HepG2 (cell line): ENCODE measurements around the gene URM1. TPM values are rescaled to one million over a fixed set of nuclear protein-coding genes. Genes with fewer than 3 reads are reported as not detected.
A peak's percentile ranks its signal among the peaks of the same experiment; 100 is the strongest.

Experiments used
- ATAC-seq: fragments of 200-7000 bp; cut with Tn5 transposase; 3 replicates; pipeline ENCODE4 v1.9.1; 2020; ENCODE audit warnings: mild to moderate bottlenecking, moderate library complexity
- BruUV-seq: library from RNA; stranded (reverse); fragments of 400-500 nt; replicated peaks from 2 replicates; lab custom pipeline; 2021; lab: Mats Ljungman, UMichigan
- CTCF ChIA-PET: fragments of 300-600 bp; formaldehyde crosslinking; extraction: SDS; loops from one replicate; lab custom pipeline; 2021; ENCODE audit warnings: low total read pairs, inconsistent platforms, low intra/inter-chr PET ratio; lab: Yijun Ruan, JAX
- POLR2A ChIA-PET: fragments of 350-600 bp; sonication (Branson Sonifier 250); formaldehyde crosslinking; loops from one replicate; lab custom pipeline; 2020; ENCODE audit warnings: antibody characterized with exemption, inconsistent platforms; lab: Yijun Ruan, JAX
- DNase-seq: peaks from one replicate; pipeline ENCODE4 v3.0.0-alpha.2; 2015; ENCODE audit warnings: low spot score
- FAIRE-seq: peaks from 3 replicates; lab custom pipeline; 2011; peaks lifted over from hg19 to GRCh38; lab: Jason Lieb, UNC
- H2AFZ ChIP-seq: one replicate; pipeline ENCODE4 v1.6.1; 2011; ENCODE audit warnings: low read length, inconsistent platforms
- H3K27ac ChIP-seq: fragments of 300-600 bp; 3 replicates; pipeline ENCODE4 v1.8.0; 2011; ENCODE audit warnings: mixed run types, mild to moderate bottlenecking, mixed read lengths, low read length, inconsistent platforms; ENCODE audit not compliant: insufficient read depth; ENCODE audit errors: extremely low read length
- H3K27me3 ChIP-seq, 2 experiments: fragments of 200-600 bp in 1 of 2; 2 replicates in 1 of 2; 3 replicates in 1 of 2; pipeline versions ENCODE4 v1.6.0 to v1.8.0; 2011; ENCODE audit warnings: low read length in 2 of 2, mild to moderate bottlenecking in 2 of 2, moderate library complexity in 2 of 2, inconsistent platforms in 1 of 2; ENCODE audit not compliant: insufficient read depth in 2 of 2, control insufficient read depth in 1 of 2
- H3K36me3 ChIP-seq, 2 experiments: fragments of 200-600 bp in 1 of 2; replicated peaks in 1 of 2; 2 replicates in 1 of 2; 3 replicates in 1 of 2; pipeline versions ENCODE4 v1.5.1 to v1.8.0; 2011; ENCODE audit warnings: low read length in 2 of 2, inconsistent platforms in 1 of 2; ENCODE audit not compliant: insufficient read depth in 2 of 2, control insufficient read depth in 1 of 2
- H3K4me1 ChIP-seq: 2 replicates; pipeline ENCODE4 v1.5.1; 2012; ENCODE audit warnings: low read length, inconsistent platforms; ENCODE audit not compliant: insufficient read depth
- H3K4me2 ChIP-seq: 2 replicates; pipeline ENCODE4 v1.6.0; 2011; ENCODE audit warnings: low read depth, low read length, inconsistent platforms
- H3K4me3 ChIP-seq, 3 experiments: fragments of 200-600 bp in 1 of 3; sonication (generic), shearing (Covaris generic) in 1 of 3; replicated peaks in 1 of 3; 2 replicates each; pipeline ENCODE4 v1.5.1; 2011 to 2016; ENCODE audit warnings: low read length in 3 of 3, inconsistent platforms in 2 of 3, low read depth in 2 of 3, mild to moderate bottlenecking in 2 of 3, control low read depth in 1 of 3, mixed read lengths in 1 of 3; ENCODE audit not compliant: insufficient read depth in 1 of 3
- H3K79me2 ChIP-seq: one replicate; pipeline ENCODE4 v1.6.1; 2011; ENCODE audit warnings: low read length, inconsistent platforms; ENCODE audit not compliant: insufficient read depth
- H3K9ac ChIP-seq: 2 replicates; pipeline ENCODE4 v1.6.0; 2011; ENCODE audit warnings: mild to moderate bottlenecking, low read depth, low read length, inconsistent platforms; ENCODE audit not compliant: insufficient read depth
- H3K9me3 ChIP-seq: 2 replicates; pipeline ENCODE4 v1.5.1; 2012; ENCODE audit warnings: mild to moderate bottlenecking, low read length
- H4K20me1 ChIP-seq: 2 replicates; pipeline ENCODE4 v1.6.0; 2011; ENCODE audit warnings: inconsistent platforms, mild to moderate bottlenecking, low read length, moderate library complexity; ENCODE audit not compliant: insufficient read depth
- CENPX ChIP-seq: sonication (generic); formaldehyde crosslinking; IDR thresholded peaks from 2 replicates; pipeline ENCODE4 v1.9.0; 2021; ENCODE audit warnings: mild to moderate bottlenecking, missing genetic modification reagents, moderate library complexity
- HDAC1 ChIP-seq: sonication (generic); formaldehyde crosslinking; IDR thresholded peaks from 2 replicates; pipeline ENCODE4 v1.5.1; 2020; ENCODE audit warnings: mild to moderate bottlenecking, missing genetic modification reagents
- HOXD1 ChIP-seq: sonication (generic); formaldehyde crosslinking; IDR thresholded peaks from 2 replicates; pipeline ENCODE4 v1.5.0; 2020; ENCODE audit warnings: missing genetic modification reagents
- IRX3 ChIP-seq: sonication (generic); formaldehyde crosslinking; IDR thresholded peaks from 2 replicates; pipeline ENCODE4 v1.8.1; 2023; ENCODE audit warnings: mild to moderate bottlenecking, low read depth, missing genetic modification reagents, borderline replicate concordance
- MAFF ChIP-seq: IDR thresholded peaks from 2 replicates; pipeline ENCODE4 v1.6.1; 2011; ENCODE audit warnings: low read depth, low read length, improper control_type of control experiment
- NONO ChIP-seq, 2 experiments: fragments of 450-650 bp in 1 of 2; sonication (generic) in 1 of 2; formaldehyde crosslinking in 1 of 2; IDR thresholded peaks in 1 of 2; conservative IDR thresholded peaks in 1 of 2; 2 replicates each; pipeline versions ENCODE4 v1.6.1 to v1.8.0; 2017 to 2022; ENCODE audit warnings: mild to moderate bottlenecking in 1 of 2, missing genetic modification reagents in 1 of 2, moderate library complexity in 1 of 2
- SP1 ChIP-seq, 2 experiments: fragments of 450-650 bp in 1 of 2; sonication (generic) in 1 of 2; formaldehyde crosslinking in 1 of 2; IDR thresholded peaks; 2 replicates each; pipeline versions ENCODE4 v1.4.0 to v1.6.1; 2016 to 2020; ENCODE audit warnings: missing genetic modification reagents in 1 of 2
- ZFP82 ChIP-seq: sonication (generic); formaldehyde crosslinking; IDR thresholded peaks from 2 replicates; pipeline ENCODE4 v1.5.1; 2020; ENCODE audit warnings: mild to moderate bottlenecking, missing genetic modification reagents, borderline replicate concordance
- ZNF326 ChIP-seq: sonication (generic); formaldehyde crosslinking; IDR thresholded peaks from 2 replicates; pipeline ENCODE4 v1.4.0; 2020; ENCODE audit warnings: missing genetic modification reagents, borderline replicate concordance
- ZNF782 ChIP-seq: sonication (generic); formaldehyde crosslinking; IDR thresholded peaks from 2 replicates; pipeline ENCODE4 v1.4.0; 2020; ENCODE audit warnings: missing genetic modification reagents, mild to moderate bottlenecking, borderline replicate concordance
- WGBS: methylation state at CpG from one replicate; pipeline ENCODE4 v1.1.6; 2017; ENCODE audit warnings: low lambda C conversion rate; 5-methylcytosine and 5-hydroxymethylcytosine counted together
- in situ Hi-C: cut with HindIII; loops from 2 replicates; pipeline ENCODE4 v1.10.0; 2017; ENCODE audit warnings: low pct_unique_long_range_greater_than_20kb; ENCODE audit not compliant: extremely low pct_ligation_motif_present
- intact Hi-C: fragments of 100-400 bp; cut with micrococcal nuclease; formaldehyde crosslinking; loops from one replicate; pipeline ENCODE4 v1.10.0; 2022; ENCODE audit not compliant: unreplicated experiment
- polyA plus RNA-seq, 8 experiments: library from polyadenylated mRNA; depleted of rRNA in 3 of 8; stranded (reverse) in 7 of 8; unstranded in 1 of 8; fragments of >200 nt; fragmentation: Illumina TruSeq in 4 of 8; extraction: Trizol in 4 of 8; gene quantifications; 2 replicates each; pipeline versions ENCODE4 v1.2.1 to v1.2.3, GENCODE V29; 2011 to 2016; ENCODE audit warnings: low read depth in 4 of 8, missing spikeins in 1 of 8, mixed read lengths in 1 of 8; ENCODE audit not compliant: insufficient read depth in 1 of 8
- total RNA-seq, 5 experiments: library from RNA; depleted of rRNA; stranded (reverse); fragments of >200 nt; fragmentation: Illumina TruSeq; extraction: Trizol; gene quantifications; 2 replicates each; pipeline ENCODE4 v1.2.3, GENCODE V29; 2016; ENCODE audit warnings: low read depth in 1 of 5
- TF ChIP-seq, protein P1 (sequence below): sonication (generic); formaldehyde crosslinking; IDR thresholded peaks from 2 replicates; pipeline ENCODE4 v1.4.0; 2020; ENCODE audit warnings: missing genetic modification reagents, borderline replicate concordance

URM1 gene
- total and polyA plus RNA-seq, 2 of the 13 experiments (the other 11 are each of a cell fraction or from before 2014, with no cell fraction given) = 37.1 to 41.3 TPM

DNA sequence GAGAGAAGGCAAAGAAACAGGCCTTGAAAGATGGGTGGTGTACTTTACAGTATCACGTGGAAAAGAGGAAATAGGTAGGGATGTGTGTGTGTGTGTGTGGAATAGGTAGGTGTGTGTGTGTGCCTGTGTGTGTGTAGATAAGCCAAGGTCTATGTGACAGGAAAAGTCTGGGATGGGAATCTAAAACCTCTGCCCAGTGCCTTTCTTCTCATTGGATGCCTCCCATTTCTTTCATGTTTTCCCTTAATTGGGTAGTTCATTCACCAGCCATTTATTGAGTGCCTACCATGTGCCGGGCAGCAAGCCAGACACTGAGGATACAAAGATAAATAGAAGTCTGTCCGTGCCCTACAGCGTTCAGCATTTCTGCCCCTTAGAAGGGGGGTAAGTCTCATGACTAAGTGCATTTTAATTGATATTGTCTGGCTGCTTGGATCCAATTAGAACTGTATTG lies 1.0 kb downstream of the URM1 start:
- no peaks in the 10 kb centered on the region for H4K20me1 ChIP-seq
- DNase-seq (no peak), FAIRE-seq (peak; percentile 36), ATAC-seq (no peak)
- peak overlapping the region; percentile 63 for H3K27ac ChIP-seq
- H3K4me3 ChIP-seq = peak overlapping the region; percentile 87 to 92 (median 92)
- ChIA-PET CTCF (no interaction called here), POLR2A (interaction anchor here (0.9 to 1.9 kb wide), 5 partner anchors 10 to 133 kb away, joined by 3 to 11 read pairs (median 5); partner anchors contain the start of genes GLE1, GOLGA2, SLC27A4 and SWI5)
- no peaks in the 10 kb centered on the region for H3K9me3 ChIP-seq
- no peak for TF ChIP-seq SP1 (IDR thresholded peaks at IDR 0.05)
- no peak for TF ChIP-seq SP1 (CRISPR knock-in tag; IDR thresholded peaks at IDR 0.05)
- no peak for TF ChIP-seq ZNF782 (CRISPR knock-in tag)
- TF ChIP-seq, protein P1, sequence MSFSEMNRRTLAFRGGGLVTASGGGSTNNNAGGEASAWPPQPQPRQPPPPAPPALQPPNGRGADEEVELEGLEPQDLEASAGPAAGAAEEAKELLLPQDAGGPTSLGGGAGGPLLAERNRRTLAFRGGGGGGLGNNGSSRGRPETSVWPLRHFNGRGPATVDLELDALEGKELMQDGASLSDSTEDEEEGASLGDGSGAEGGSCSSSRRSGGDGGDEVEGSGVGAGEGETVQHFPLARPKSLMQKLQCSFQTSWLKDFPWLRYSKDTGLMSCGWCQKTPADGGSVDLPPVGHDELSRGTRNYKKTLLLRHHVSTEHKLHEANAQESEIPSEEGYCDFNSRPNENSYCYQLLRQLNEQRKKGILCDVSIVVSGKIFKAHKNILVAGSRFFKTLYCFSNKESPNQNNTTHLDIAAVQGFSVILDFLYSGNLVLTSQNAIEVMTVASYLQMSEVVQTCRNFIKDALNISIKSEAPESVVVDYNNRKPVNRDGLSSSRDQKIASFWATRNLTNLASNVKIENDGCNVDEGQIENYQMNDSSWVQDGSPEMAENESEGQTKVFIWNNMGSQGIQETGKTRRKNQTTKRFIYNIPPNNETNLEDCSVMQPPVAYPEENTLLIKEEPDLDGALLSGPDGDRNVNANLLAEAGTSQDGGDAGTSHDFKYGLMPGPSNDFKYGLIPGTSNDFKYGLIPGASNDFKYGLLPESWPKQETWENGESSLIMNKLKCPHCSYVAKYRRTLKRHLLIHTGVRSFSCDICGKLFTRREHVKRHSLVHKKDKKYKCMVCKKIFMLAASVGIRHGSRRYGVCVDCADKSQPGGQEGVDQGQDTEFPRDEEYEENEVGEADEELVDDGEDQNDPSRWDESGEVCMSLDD = no peak
- no peak for TF ChIP-seq IRX3 (CRISPR knock-in tag)
- no peak for TF ChIP-seq NONO (IDR thresholded peaks at IDR 0.05)
- no peak for TF ChIP-seq NONO (CRISPR knock-in tag; conservative IDR thresholded peaks at IDR 0.05)
- no peak for TF ChIP-seq CENPX
- no peak for TF ChIP-seq HDAC1 (CRISPR knock-in tag)
- no peak for TF ChIP-seq MAFF
- no peak for TF ChIP-seq ZNF326 (CRISPR knock-in tag)
- TF ChIP-seq HOXD1 = no peak
- TF ChIP-seq ZFP82 (CRISPR knock-in tag) = no peak
- peak overlapping the region; percentile 77 for H3K4me2 ChIP-seq
- H3K27me3 ChIP-seq = peaks cover 0 to 3% of the 10 kb centered on the region in 2 experiments; a peak in 1 of 5 replicates
- H3K79me2 ChIP-seq = peaks cover 41% of the 10 kb centered on the region
- H2AFZ ChIP-seq = no peak overlapping the region
- H3K4me1 ChIP-seq = peaks cover 15% of the 10 kb centered on the region
- H3K36me3 ChIP-seq = peaks cover 1 to 13% of the 10 kb centered on the region in 2 experiments; a peak in 1 of 5 replicates
- peak overlapping the region; percentile 95 for H3K9ac ChIP-seq
- BruUV-seq = no TSS peak
- intact Hi-C loops = no loop called here
- in situ Hi-C loops = no loop called here
- WGBS = 5% methylated on average over 4 of the region's 4 CpGs
